ENCODE results near the gene GNG13.

DNA sequence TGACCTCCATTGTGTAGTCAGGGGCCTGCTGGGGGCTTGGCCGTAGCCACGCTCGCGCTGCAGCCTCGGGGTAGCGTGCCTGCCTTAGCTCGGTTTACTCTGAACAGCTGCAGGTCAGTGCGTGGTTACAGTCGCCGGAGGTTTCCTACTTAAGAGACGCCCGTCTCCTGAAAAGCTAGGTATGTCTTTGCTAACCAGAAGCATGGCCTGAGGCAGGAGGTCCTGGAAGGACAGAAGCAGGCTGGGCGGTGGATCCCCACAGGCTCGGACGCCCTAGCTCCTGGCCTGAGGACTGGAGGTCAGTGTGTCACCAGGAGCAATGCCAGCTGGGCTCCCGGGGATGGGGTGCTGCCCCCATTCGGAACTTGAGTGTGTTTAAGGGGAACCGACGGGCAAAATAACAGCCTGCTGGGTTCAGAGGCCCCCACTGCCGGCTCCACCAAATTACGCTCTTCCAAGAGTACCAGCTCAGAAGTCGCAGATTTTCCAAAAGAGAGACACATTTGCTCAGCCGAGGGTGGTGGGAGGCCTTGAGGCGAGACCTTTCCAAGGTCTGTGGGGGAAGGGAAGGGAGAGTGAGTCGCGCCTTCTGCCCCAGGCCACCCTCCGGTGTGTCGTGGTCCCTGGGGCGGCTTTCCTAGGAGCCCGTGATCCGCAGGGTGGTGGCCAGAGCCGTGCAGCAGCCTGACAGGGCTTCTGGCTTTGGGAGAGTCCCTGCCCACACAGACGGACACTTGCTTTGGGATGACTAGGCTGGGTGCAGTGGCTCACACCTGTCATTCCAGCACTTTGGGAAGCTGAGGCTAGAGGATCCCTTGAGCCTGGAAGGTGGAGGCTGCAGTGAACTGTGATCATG is 3.9 kb upstream of the GNG13 start:
- TF ChIP-seq POLR2A (IDR thresholded peaks at IDR 0.05; ENCODE audit: low read depth, low read length) (no peak), POLR2AphosphoS5 (IDR thresholded peaks at IDR 0.05; ENCODE audit: insufficient read depth, low read depth, low read length) (no peak), EZH2 (IDR thresholded peaks at IDR 0.05; ENCODE audit: borderline replicate concordance, low read depth, low read length, severe bottlenecking) (no peak), MYC (IDR thresholded peaks at IDR 0.05; ENCODE audit: low read depth, low read length) (no peak), FOS (IDR thresholded peaks at IDR 0.05; ENCODE audit: borderline replicate concordance, insufficient read depth, low read length) (no peak), GATA2 (IDR thresholded peaks at IDR 0.05; ENCODE audit: insufficient read depth, insufficient read length, low read depth, low read length) (no peak)
- TF ChIP-seq, protein P1, sequence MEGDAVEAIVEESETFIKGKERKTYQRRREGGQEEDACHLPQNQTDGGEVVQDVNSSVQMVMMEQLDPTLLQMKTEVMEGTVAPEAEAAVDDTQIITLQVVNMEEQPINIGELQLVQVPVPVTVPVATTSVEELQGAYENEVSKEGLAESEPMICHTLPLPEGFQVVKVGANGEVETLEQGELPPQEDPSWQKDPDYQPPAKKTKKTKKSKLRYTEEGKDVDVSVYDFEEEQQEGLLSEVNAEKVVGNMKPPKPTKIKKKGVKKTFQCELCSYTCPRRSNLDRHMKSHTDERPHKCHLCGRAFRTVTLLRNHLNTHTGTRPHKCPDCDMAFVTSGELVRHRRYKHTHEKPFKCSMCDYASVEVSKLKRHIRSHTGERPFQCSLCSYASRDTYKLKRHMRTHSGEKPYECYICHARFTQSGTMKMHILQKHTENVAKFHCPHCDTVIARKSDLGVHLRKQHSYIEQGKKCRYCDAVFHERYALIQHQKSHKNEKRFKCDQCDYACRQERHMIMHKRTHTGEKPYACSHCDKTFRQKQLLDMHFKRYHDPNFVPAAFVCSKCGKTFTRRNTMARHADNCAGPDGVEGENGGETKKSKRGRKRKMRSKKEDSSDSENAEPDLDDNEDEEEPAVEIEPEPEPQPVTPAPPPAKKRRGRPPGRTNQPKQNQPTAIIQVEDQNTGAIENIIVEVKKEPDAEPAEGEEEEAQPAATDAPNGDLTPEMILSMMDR (IDR thresholded peaks at IDR 0.05; ENCODE audit: extremely low read depth in 1 of 2, insufficient read depth in 1 of 2, low read depth in 1 of 2, low read length in 2 of 2) = no peak
- TF ChIP-seq, protein P2, sequence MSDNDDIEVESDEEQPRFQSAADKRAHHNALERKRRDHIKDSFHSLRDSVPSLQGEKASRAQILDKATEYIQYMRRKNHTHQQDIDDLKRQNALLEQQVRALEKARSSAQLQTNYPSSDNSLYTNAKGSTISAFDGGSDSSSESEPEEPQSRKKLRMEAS (IDR thresholded peaks at IDR 0.05; ENCODE audit: insufficient read depth, insufficient read length) = no peak
